Left lung (tissue), 10 donors: ENCODE measurements around the gene RAB22A. TPM values are rescaled to one million over a fixed set of nuclear protein-coding genes. Genes with fewer than 3 reads are reported as not detected.

ENCODE experiments used
- ATAC-seq: fragments of 200-7000 bp; cut with Tn5 transposase; one replicate; pipeline ENCODE4 v1.9.1; 2020; ENCODE audit warnings: moderate library complexity
- DNase-seq, 4 donors: peaks; one replicate each; pipeline ENCODE4 v3.0.0-alpha.2; 2013 to 2020
- H3K27ac ChIP-seq, 2 donors: fragments of 200-600 bp; sonication (generic) in 1 of 2; one replicate each; pipeline versions ENCODE4 v1.5.0 to v1.8.0; 2020 to 2021
- H3K27me3 ChIP-seq, 2 donors: fragments of 200-600 bp; sonication (generic) in 1 of 2; one replicate each; pipeline versions ENCODE4 v1.5.0 to v1.8.0; 2020 to 2021
- H3K36me3 ChIP-seq, 2 donors: fragments of 200-600 bp; sonication (generic) in 1 of 2; one replicate each; pipeline versions ENCODE4 v1.5.0 to v1.8.0; 2020 to 2021
- H3K4me1 ChIP-seq, 2 donors: fragments of 200-600 bp; one replicate each; pipeline ENCODE4 v1.8.0; 2021
- H3K4me3 ChIP-seq, 2 donors: fragments of 200-600 bp; sonication (generic) in 1 of 2; one replicate each; pipeline versions ENCODE4 v1.5.0 to v1.8.0; 2020 to 2021; ENCODE audit warnings: mild to moderate bottlenecking in 1 of 2
- H3K9me3 ChIP-seq, 2 donors: fragments of 200-600 bp; sonication (generic) in 1 of 2; one replicate each; pipeline versions ENCODE4 v1.5.0 to v1.8.0; 2020 to 2021
- CTCF ChIP-seq, 2 donors: fragments of 200-600 bp; sonication (generic) in 1 of 2; IDR thresholded peaks; one replicate each; pipeline versions ENCODE4 v1.5.0 to v1.8.0; 2021; ENCODE audit warnings: antibody characterized with exemption in 2 of 2
- intact Hi-C, 2 donors: fragments of 100-400 bp; cut with DNase I; formaldehyde crosslinking; loops; one replicate each; pipeline versions ENCODE4 v1.11.2 to v1.14.2; 2022
- polyA plus RNA-seq, 6 donors: library from polyadenylated mRNA; unstranded; fragments of 120-200 nt; gene quantifications; one replicate each; pipeline ENCODE4 v1.2.1, GENCODE V29; 2013; ENCODE audit not compliant: insufficient read length in 6 of 6
- total RNA-seq, 2 donors: library from RNA; stranded (reverse); fragmentation: NEBNext Ultra II Directional; extraction: Animal tissue kit (Norgen Biotek cat#: 25700); gene quantifications; one replicate each; pipeline ENCODE4 v1.2.1, GENCODE V29; 2021
- donor health status: DM: no; HTN: yes; CAD: no.
- donor health status: DM: no; HTN: no; CAD: no.

RAB22A gene
- total and polyA plus RNA-seq, 8 donors: 17.3 to 26.2 (median 19.3) TPM

- intact Hi-C loops: no loop called here
- TF ChIP-seq CTCF (IDR thresholded peaks at IDR 0.05): no peak
- no peak overlapping the region for H3K4me3 ChIP-seq
- H3K36me3 ChIP-seq: peaks cover 0 to 16% of the 10 kb centered on the region in 2 donors
- DNase-seq (no peak), ATAC-seq (no peak)
- no peak overlapping the region for H3K27ac ChIP-seq
- no peaks in the 10 kb centered on the region for H3K27me3 ChIP-seq
- no peaks in the 10 kb centered on the region for H3K9me3 ChIP-seq
- peaks cover 17 to 66% of the 10 kb centered on the region in 2 donors for H3K4me1 ChIP-seq
These were observed 82.8 kb downstream of the RAB22A start for GRCh38 chr20:58392286-58392685.

GRCh38 chr20:58393299-58393698, 83.8 kb downstream of the RAB22A start:
- ATAC-seq (no peak), DNase-seq (no peak)
- TF ChIP-seq CTCF (IDR thresholded peaks at IDR 0.05): no peak
- no peaks in the 10 kb centered on the region for H3K9me3 ChIP-seq
- intact Hi-C loops: no loop called here
- no peaks in the 10 kb centered on the region for H3K27me3 ChIP-seq
- H3K4me1 ChIP-seq: peaks cover 17 to 72% of the 10 kb centered on the region in 2 donors
- peaks cover 0 to 16% of the 10 kb centered on the region in 2 donors for H3K36me3 ChIP-seq
- no peak overlapping the region for H3K27ac ChIP-seq
- no peak overlapping the region for H3K4me3 ChIP-seq

GRCh38 chr20:58394801-58395200, 85.3 kb downstream of the RAB22A start:
- H3K4me3 ChIP-seq: no peak overlapping the region
- H3K4me1 ChIP-seq: peaks cover 17 to 74% of the 10 kb centered on the region in 2 donors
- TF ChIP-seq CTCF (IDR thresholded peaks at IDR 0.05): no peak
- peaks cover 0 to 16% of the 10 kb centered on the region in 2 donors for H3K36me3 ChIP-seq
- H3K9me3 ChIP-seq: no peaks in the 10 kb centered on the region
- no peaks in the 10 kb centered on the region for H3K27me3 ChIP-seq
- H3K27ac ChIP-seq: no peak overlapping the region
- intact Hi-C loops: no loop called here
- no peak for DNase-seq
- no peak for ATAC-seq

GRCh38 chr20:58395604-58396003, 86.1 kb downstream of the RAB22A start:
- Histone ChIP-seq H3K27ac (no peak overlapping the region), H3K9me3 (no peaks in the 10 kb centered on the region), H3K36me3 (peaks cover 0 to 16% of the 10 kb centered on the region in 2 donors), H3K4me3 (no peak overlapping the region), H3K27me3 (no peaks in the 10 kb centered on the region), H3K4me1 (peaks cover 9 to 72% of the 10 kb centered on the region in 2 donors)
- TF ChIP-seq CTCF (IDR thresholded peaks at IDR 0.05): no peak
- no peak for DNase-seq
- intact Hi-C loops: no loop called here
- ATAC-seq: no peak

GRCh38 chr20:58397429-58397828, 87.9 kb downstream of the RAB22A start:
- ATAC-seq (peak; percentile 91), DNase-seq (no peak)
- no peaks in the 10 kb centered on the region for H3K27me3 ChIP-seq
- peaks cover 0 to 61% of the 10 kb centered on the region in 2 donors for H3K4me1 ChIP-seq
- peaks cover 0 to 6% of the 10 kb centered on the region in 2 donors for H3K36me3 ChIP-seq
- H3K27ac ChIP-seq: no peak overlapping the region
- no peaks in the 10 kb centered on the region for H3K9me3 ChIP-seq
- no peak for TF ChIP-seq CTCF (IDR thresholded peaks at IDR 0.05)
- H3K4me3 ChIP-seq: no peak overlapping the region
- intact Hi-C loops: no loop called here
